Astrocyte (in vitro differentiated cells and primary cell): ENCODE data around the gene ADGRB2. TPM values are rescaled to one million over a fixed set of nuclear protein-coding genes. Genes with fewer than 3 reads are reported as not detected.

ENCODE experiments used
- DNase-seq: peaks from one replicate; pipeline ENCODE4 v3.0.0-alpha.2; 2010; ENCODE audit warnings: low read depth
- FAIRE-seq: peaks from 2 replicates; lab custom pipeline; 2011; peaks lifted over from hg19 to GRCh38; lab: Jason Lieb, UNC
- H2AFZ ChIP-seq: 2 replicates; pipeline ENCODE4 v1.6.0; 2012; ENCODE audit warnings: low read depth, low read length, inconsistent platforms
- H3K27ac ChIP-seq: 2 replicates; pipeline ENCODE4 v1.5.1; 2011; ENCODE audit warnings: low read depth, low read length, inconsistent platforms
- H3K27me3 ChIP-seq: 2 replicates; pipeline ENCODE4 v1.6.0; 2011; ENCODE audit warnings: low read length, inconsistent platforms; ENCODE audit not compliant: insufficient read depth
- H3K36me3 ChIP-seq: 2 replicates; pipeline ENCODE4 v1.5.1; 2011; ENCODE audit warnings: low read length, inconsistent platforms; ENCODE audit not compliant: insufficient read depth
- H3K4me1 ChIP-seq: 2 replicates; pipeline ENCODE4 v1.5.1; 2011; ENCODE audit warnings: low read length, inconsistent platforms; ENCODE audit not compliant: insufficient read depth
- H3K4me2 ChIP-seq: 2 replicates; pipeline ENCODE4 v1.6.0; 2012; ENCODE audit warnings: low read length, inconsistent platforms
- H3K4me3 ChIP-seq: 2 replicates; pipeline ENCODE4 v1.5.1; 2011; ENCODE audit warnings: low read depth, mild to moderate bottlenecking, low read length, inconsistent platforms; ENCODE audit not compliant: insufficient read depth
- H3K79me2 ChIP-seq: 2 replicates; pipeline ENCODE4 v1.6.0; 2012; ENCODE audit warnings: mild to moderate bottlenecking, low read length, inconsistent platforms; ENCODE audit not compliant: insufficient read depth
- H3K9ac ChIP-seq: 2 replicates; pipeline ENCODE4 v1.6.0; 2012; ENCODE audit warnings: mild to moderate bottlenecking, low read length, inconsistent platforms
- H3K9me3 ChIP-seq: 2 replicates; pipeline ENCODE4 v1.5.1; 2012; ENCODE audit warnings: low read depth, mild to moderate bottlenecking, low read length, inconsistent platforms; ENCODE audit not compliant: insufficient read depth
- H4K20me1 ChIP-seq: 2 replicates; pipeline ENCODE4 v1.6.0; 2012; ENCODE audit warnings: low read length, inconsistent platforms; ENCODE audit not compliant: insufficient read depth
- H3K27ac Mint-ChIP-seq: one replicate; pipeline ENCODE4 v1.8.0; 2021; ENCODE audit warnings: mild to moderate bottlenecking, mixed read lengths; ENCODE audit not compliant: unreplicated experiment
- H3K27me3 Mint-ChIP-seq: one replicate; pipeline ENCODE4 v1.8.0; 2021; ENCODE audit warnings: low read depth, mixed read lengths; ENCODE audit not compliant: unreplicated experiment
- H3K36me3 Mint-ChIP-seq: one replicate; pipeline ENCODE4 v1.8.0; 2021; ENCODE audit warnings: low read depth, mixed read lengths; ENCODE audit not compliant: unreplicated experiment
- H3K4me1 Mint-ChIP-seq: one replicate; pipeline ENCODE4 v1.8.0; 2021; ENCODE audit warnings: low read depth, mixed read lengths; ENCODE audit not compliant: unreplicated experiment
- H3K4me3 Mint-ChIP-seq: one replicate; pipeline ENCODE4 v1.8.0; 2021; ENCODE audit warnings: mild to moderate bottlenecking, moderate library complexity, mixed read lengths; ENCODE audit not compliant: unreplicated experiment
- H3K9me3 Mint-ChIP-seq: one replicate; pipeline ENCODE4 v1.8.0; 2021; ENCODE audit warnings: mild to moderate bottlenecking, mixed read lengths; ENCODE audit not compliant: unreplicated experiment
- EZH2 ChIP-seq: IDR thresholded peaks from 2 replicates; pipeline ENCODE4 v1.6.1; 2012; ENCODE audit warnings: mild to moderate bottlenecking, low read length, inconsistent platforms; ENCODE audit not compliant: insufficient read depth
- total RNA-seq: library from RNA; stranded (reverse); gene quantifications from 2 replicates; pipeline ENCODE4 v1.2.1, GENCODE V29; 2021
- TF ChIP-seq, protein P1 (sequence below): IDR thresholded peaks from 2 replicates; pipeline ENCODE4 v1.5.1; 2011; ENCODE audit warnings: low read depth, mild to moderate bottlenecking, inconsistent platforms, low read length, moderate library complexity; ENCODE audit not compliant: insufficient read depth

The ADGRB2 gene
- total RNA-seq, 1 donor from 2014 or later, result 25.8 TPM

DNA sequence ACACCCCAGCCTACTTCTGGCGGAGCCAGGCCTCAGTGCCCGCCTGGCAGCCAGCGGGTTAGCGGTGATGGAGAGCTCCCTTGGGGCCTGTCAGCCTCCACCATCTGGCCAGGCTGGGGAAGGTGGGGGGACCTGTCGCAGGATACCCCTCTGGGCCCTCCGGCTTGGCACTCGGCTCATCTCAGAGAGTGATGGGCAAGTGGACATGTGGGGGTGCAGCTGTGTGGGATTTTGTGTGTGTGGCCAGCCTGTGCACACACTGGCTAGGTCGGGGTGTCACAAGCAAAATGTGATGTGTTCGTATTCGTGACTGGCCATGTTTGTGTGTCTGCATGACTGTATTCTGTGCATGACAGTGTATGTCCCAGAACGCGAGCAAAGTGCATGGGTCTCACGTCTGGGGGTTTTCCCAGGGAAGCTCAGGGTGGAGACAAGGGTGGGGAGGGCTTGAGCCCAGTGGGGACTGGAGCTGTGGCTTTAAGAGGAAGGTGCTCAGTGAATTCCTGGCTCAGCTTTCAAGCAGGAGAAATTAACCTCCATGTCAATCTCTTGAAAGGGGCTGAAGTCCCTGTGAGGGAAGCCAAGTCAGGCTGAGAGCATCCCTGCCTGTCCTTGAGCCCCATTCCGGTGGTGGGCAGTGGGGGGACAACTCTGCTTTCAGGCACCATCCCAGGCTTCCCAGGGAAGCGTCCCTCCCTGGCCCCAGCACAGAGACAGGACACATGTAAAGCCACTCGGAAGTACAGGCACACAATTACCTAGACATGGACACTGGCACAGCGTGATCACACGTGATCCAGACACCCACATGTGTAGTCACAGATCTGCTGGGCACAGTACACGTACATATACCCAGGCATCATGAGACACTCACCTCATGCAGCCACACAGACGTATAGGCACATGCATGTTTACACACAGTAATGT lies 21.1 kb upstream of the ADGRB2 start:
- no peak overlapping the region for H3K27ac Mint-ChIP-seq
- no peak overlapping the region for H3K4me3 ChIP-seq
- no peaks in the 10 kb centered on the region for H3K27me3 ChIP-seq
- peaks cover 24% of the 10 kb centered on the region for H3K4me1 Mint-ChIP-seq
- H3K9me3 ChIP-seq, result no peaks in the 10 kb centered on the region
- H2AFZ ChIP-seq, result no peak overlapping the region
- H3K4me3 Mint-ChIP-seq, result no peak overlapping the region
- no peak for TF ChIP-seq EZH2
- TF ChIP-seq, protein P1, sequence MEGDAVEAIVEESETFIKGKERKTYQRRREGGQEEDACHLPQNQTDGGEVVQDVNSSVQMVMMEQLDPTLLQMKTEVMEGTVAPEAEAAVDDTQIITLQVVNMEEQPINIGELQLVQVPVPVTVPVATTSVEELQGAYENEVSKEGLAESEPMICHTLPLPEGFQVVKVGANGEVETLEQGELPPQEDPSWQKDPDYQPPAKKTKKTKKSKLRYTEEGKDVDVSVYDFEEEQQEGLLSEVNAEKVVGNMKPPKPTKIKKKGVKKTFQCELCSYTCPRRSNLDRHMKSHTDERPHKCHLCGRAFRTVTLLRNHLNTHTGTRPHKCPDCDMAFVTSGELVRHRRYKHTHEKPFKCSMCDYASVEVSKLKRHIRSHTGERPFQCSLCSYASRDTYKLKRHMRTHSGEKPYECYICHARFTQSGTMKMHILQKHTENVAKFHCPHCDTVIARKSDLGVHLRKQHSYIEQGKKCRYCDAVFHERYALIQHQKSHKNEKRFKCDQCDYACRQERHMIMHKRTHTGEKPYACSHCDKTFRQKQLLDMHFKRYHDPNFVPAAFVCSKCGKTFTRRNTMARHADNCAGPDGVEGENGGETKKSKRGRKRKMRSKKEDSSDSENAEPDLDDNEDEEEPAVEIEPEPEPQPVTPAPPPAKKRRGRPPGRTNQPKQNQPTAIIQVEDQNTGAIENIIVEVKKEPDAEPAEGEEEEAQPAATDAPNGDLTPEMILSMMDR, result no peak
- FAIRE-seq (no peak), DNase-seq (no peak)
- H3K4me2 ChIP-seq, result no peak overlapping the region
- H3K9me3 Mint-ChIP-seq, result no peaks in the 10 kb centered on the region
- H3K4me1 ChIP-seq, result peaks cover 27% of the 10 kb centered on the region
- H3K79me2 ChIP-seq, result no peaks in the 10 kb centered on the region
- H3K9ac ChIP-seq, result no peak overlapping the region
- H3K27me3 Mint-ChIP-seq, result peaks cover 14% of the 10 kb centered on the region
- no peaks in the 10 kb centered on the region for H3K36me3 Mint-ChIP-seq
- peaks cover 10% of the 10 kb centered on the region for H4K20me1 ChIP-seq
- H3K36me3 ChIP-seq, result no peaks in the 10 kb centered on the region
- no peak overlapping the region for H3K27ac ChIP-seq

DNA sequence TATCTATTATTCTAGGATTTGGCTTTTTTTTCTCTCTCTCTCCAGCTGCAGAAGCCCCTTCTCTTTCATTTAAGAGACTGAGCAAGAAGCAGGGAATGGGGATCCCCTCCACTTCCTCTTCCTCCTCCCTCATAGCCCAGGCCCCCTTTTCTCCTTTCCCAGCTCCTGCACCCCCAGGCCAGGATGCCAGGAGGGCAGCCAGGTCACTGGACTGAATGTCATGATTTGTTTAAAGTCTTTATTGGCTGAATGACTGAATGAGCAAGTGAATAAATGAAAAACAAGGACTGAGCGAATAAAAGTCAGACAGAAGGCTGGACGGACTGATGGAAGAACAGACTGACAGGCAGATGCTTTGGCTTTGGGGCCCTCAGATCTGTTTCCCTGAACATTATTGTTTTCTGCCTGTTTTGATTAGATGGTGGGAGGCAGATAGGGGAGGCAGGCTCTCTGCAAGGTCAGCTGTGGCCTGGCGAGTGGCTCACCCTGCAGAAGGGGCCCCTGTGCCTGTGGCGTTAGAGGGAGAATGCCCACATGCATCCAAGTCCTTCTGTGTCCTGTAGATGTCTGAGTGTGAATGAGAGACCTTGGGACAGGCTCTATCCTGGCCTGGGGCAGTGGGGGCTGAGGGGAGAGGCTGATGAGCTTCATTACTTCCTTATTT lies 20.3 kb upstream of the ADGRB2 start:
- Histone ChIP-seq H3K9ac (no peak overlapping the region), H3K27ac (no peak overlapping the region), H3K9me3 (no peaks in the 10 kb centered on the region), H3K4me1 (peaks cover 24% of the 10 kb centered on the region), H3K79me2 (no peaks in the 10 kb centered on the region), H4K20me1 (peaks cover 2% of the 10 kb centered on the region), H3K4me2 (no peak overlapping the region), H3K4me3 (no peak overlapping the region), H3K36me3 (no peaks in the 10 kb centered on the region), H2AFZ (no peak overlapping the region), H3K27me3 (no peaks in the 10 kb centered on the region)
- DNase-seq, result no peak
- Mint-ChIP-seq H3K36me3 (no peaks in the 10 kb centered on the region), H3K4me1 (peaks cover 17% of the 10 kb centered on the region), H3K27ac (no peak overlapping the region), H3K27me3 (peaks cover 16% of the 10 kb centered on the region), H3K4me3 (peak overlapping the region; percentile 31), H3K9me3 (no peaks in the 10 kb centered on the region)
- TF ChIP-seq, protein P1, result no peak
- TF ChIP-seq EZH2, result no peak
- no peak for FAIRE-seq
